ENCODE measurements around the gene FOXD4L3. TPM values are rescaled to one million over a fixed set of nuclear protein-coding genes. Genes with fewer than 3 reads are reported as not detected.
"Not testable (repeated sequence)": the region's sequence is repeated elsewhere in the genome, so short reads cannot be mapped to it uniquely, and the experiment has no call there.

FOXD4L3 gene
- total RNA-seq, 1 donor from 2014 or later: not detected

DNA sequence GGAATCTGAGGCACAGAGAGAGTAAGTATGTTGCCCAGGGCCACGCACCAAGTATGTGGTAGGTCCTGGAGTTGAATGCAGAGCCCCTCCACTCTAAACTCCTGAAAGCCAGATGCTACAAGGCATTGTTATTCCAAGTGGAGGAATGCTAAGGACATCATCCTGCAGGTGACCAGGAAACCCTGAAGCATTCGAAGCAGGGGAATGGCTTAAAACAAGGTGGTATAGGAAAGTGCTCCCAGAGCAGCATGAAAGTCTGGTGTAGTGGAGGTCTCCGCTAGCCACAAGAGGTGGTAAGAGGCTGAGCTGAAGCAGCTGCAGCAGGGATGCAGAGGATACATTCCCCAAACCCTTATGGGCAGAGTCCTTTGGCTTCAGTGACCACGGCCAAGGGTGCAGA is 26.4 kb downstream of the FOXD4L3 start:
- DNase-seq; H3K4me1 Mint-ChIP-seq; intact Hi-C loops (cut with micrococcal nuclease); ATAC-seq (ENCODE audit: low read depth); H3K9me3 Mint-ChIP-seq; POLR2A ChIA-PET; CTCF ChIA-PET; H3K27me3 Mint-ChIP-seq; H3K4me3 Mint-ChIP-seq; H3K27ac Mint-ChIP-seq; H3K36me3 Mint-ChIP-seq (ENCODE audit: low read depth): not testable (repeated sequence)

- H3K4me1 Mint-ChIP-seq; H3K9me3 Mint-ChIP-seq; H3K36me3 Mint-ChIP-seq (ENCODE audit: low read depth); intact Hi-C loops (cut with micrococcal nuclease); CTCF ChIA-PET; POLR2A ChIA-PET; ATAC-seq (ENCODE audit: low read depth); DNase-seq; H3K4me3 Mint-ChIP-seq; H3K27me3 Mint-ChIP-seq; H3K27ac Mint-ChIP-seq: not testable (repeated sequence)
Observed at GRCh38 chr9:68330531-68331173, 28.0 kb downstream of the FOXD4L3 start.

DNA sequence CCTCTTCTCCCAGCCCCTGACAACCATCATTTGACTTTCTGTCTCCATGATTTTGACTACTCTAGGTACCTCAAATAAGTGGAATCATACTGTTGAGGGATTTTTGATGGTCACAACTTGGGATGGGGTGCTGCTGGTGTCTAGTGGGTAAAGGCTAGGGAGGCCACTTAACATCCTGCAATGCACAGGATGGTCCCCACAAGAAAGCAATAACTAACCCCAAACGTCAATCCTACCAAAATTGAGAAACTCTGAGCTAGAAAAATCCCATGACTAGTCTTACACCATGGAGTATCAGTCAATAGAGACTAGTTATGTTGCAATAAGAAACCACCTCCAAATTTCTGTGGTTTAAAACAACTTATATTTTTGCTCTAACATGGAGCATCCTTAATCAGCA is 29.5 kb downstream of the FOXD4L3 start:
- DNase-seq; H3K36me3 Mint-ChIP-seq (ENCODE audit: low read depth); H3K27ac Mint-ChIP-seq; intact Hi-C loops (cut with micrococcal nuclease); H3K9me3 Mint-ChIP-seq; CTCF ChIA-PET; ATAC-seq (ENCODE audit: low read depth); H3K4me3 Mint-ChIP-seq; H3K27me3 Mint-ChIP-seq; POLR2A ChIA-PET; H3K4me1 Mint-ChIP-seq: not testable (repeated sequence)

DNA sequence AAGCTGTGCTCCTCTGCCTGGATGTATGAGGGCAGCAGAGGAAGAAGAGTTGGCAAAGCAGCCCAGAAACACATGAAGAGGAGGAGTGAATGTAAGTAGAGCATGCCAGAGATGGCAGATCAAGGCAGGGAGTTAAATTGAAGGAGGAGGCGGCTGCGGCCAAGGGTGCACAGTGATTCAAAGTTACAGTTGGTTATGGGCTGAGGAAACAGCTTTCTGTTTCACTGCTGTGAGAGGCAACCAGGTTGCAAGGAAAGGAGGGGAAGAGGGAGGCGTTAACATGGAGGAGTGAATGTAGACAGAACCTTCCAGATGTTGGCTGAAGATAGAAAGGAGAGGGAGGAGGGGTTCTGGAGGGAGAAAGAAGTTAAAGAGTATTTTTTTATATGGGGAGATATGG is 33.3 kb downstream of the FOXD4L3 start:
- DNase-seq; intact Hi-C loops (cut with micrococcal nuclease); H3K4me3 Mint-ChIP-seq; CTCF ChIA-PET; ATAC-seq (ENCODE audit: low read depth); POLR2A ChIA-PET; H3K27me3 Mint-ChIP-seq; H3K9me3 Mint-ChIP-seq; H3K36me3 Mint-ChIP-seq (ENCODE audit: low read depth); H3K27ac Mint-ChIP-seq; H3K4me1 Mint-ChIP-seq: not testable (repeated sequence)

DNA sequence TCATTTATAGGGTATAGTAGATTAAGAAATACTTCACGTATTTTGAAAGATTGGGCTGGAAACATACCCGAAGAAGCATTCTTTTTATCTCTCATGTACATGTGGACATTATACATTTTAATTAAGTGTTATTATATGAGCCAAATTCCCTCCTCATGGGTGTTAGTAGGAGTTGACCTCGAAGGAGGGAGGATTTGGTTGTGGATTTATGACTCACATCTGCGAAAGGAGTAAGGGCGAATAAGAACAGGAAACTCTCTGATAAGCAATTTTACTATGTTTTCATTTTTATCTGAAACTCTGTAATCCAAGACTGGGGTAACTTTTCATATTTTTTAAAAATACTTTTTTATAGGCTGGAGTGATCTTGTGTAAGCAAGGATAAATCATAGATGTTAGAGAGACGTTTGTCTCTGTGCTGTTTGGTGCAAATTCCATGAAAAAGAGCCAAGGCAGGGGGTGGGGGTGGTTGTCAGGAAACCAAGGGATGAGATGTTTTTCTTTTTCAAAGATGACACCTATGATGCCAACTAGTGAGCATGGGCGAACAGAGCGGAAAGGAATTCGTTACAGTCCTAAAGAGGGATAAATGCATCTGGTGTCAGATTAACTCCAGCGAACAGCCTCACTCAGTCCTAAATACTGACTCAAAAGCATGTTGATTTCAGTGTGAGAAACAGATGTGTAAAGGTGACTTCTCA is 34.1 kb downstream of the FOXD4L3 start:
- intact Hi-C loops (cut with micrococcal nuclease); H3K9me3 Mint-ChIP-seq; ATAC-seq (ENCODE audit: low read depth); H3K4me3 Mint-ChIP-seq; DNase-seq; H3K27ac Mint-ChIP-seq; H3K4me1 Mint-ChIP-seq; CTCF ChIA-PET; H3K27me3 Mint-ChIP-seq; POLR2A ChIA-PET; H3K36me3 Mint-ChIP-seq (ENCODE audit: low read depth): not testable (repeated sequence)

DNA sequence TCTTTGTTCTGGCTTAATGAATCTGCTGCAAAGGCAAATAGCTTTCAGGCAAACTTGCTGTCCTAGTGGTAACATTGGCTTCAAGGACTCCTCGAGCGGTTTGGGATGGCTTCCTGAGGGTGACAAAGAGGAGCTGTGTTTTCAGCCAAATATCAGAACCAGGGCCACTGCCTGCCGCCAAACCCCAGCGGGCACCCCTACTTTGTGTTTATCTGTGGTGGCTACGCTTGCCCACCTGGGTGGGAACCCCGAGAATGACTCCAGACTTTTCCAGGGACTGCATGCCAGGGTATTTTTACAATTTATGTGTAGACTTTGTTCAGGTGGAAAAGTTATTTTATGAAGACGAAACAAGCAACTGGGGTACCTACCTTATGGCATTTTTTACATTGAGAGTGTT is 35.3 kb downstream of the FOXD4L3 start:
- H3K27me3 Mint-ChIP-seq; H3K4me3 Mint-ChIP-seq; intact Hi-C loops (cut with micrococcal nuclease); ATAC-seq (ENCODE audit: low read depth); H3K27ac Mint-ChIP-seq; CTCF ChIA-PET; H3K4me1 Mint-ChIP-seq; H3K36me3 Mint-ChIP-seq (ENCODE audit: low read depth); H3K9me3 Mint-ChIP-seq; POLR2A ChIA-PET; DNase-seq: not testable (repeated sequence)

- not testable (repeated sequence) for H3K4me1 Mint-ChIP-seq; H3K4me3 Mint-ChIP-seq; H3K27ac Mint-ChIP-seq; H3K27me3 Mint-ChIP-seq; DNase-seq; H3K36me3 Mint-ChIP-seq (ENCODE audit: low read depth); H3K9me3 Mint-ChIP-seq
- POLR2A ChIA-PET: interaction anchor here (0.6 kb wide), 1 partner anchor 204 kb away, joined by 3 read pairs; no protein-coding TSS in a partner anchor
- peak; percentile 94 for ATAC-seq (ENCODE audit: low read depth)
- intact Hi-C loops (cut with micrococcal nuclease): loop anchor here (2.0 kb wide), 2 partner anchors 226 to 684 kb away; no protein-coding TSS in a partner anchor
- CTCF ChIA-PET: interaction anchor here (1.5 kb wide), 2 partner anchors 166 to 226 kb away, joined by 4 read pairs; no protein-coding TSS in a partner anchor
Observed at GRCh38 chr9:68342265-68343025, 39.8 kb downstream of the FOXD4L3 start.

- H3K27ac Mint-ChIP-seq; POLR2A ChIA-PET; H3K36me3 Mint-ChIP-seq (ENCODE audit: low read depth); H3K9me3 Mint-ChIP-seq; H3K4me3 Mint-ChIP-seq; H3K4me1 Mint-ChIP-seq; DNase-seq; ATAC-seq (ENCODE audit: low read depth); H3K27me3 Mint-ChIP-seq: not testable (repeated sequence)
- intact Hi-C loops (cut with micrococcal nuclease): loop anchor here (2.0 kb wide), 2 partner anchors 226 to 684 kb away; no protein-coding TSS in a partner anchor
- CTCF ChIA-PET: interaction anchor here (1.5 kb wide), 2 partner anchors 165 to 225 kb away, joined by 4 read pairs; no protein-coding TSS in a partner anchor
Observed at GRCh38 chr9:68343242-68343641, 40.6 kb downstream of the FOXD4L3 start.

- H3K27me3 Mint-ChIP-seq; H3K36me3 Mint-ChIP-seq (ENCODE audit: low read depth); H3K9me3 Mint-ChIP-seq; POLR2A ChIA-PET; H3K27ac Mint-ChIP-seq; H3K4me3 Mint-ChIP-seq; H3K4me1 Mint-ChIP-seq; DNase-seq; ATAC-seq (ENCODE audit: low read depth): not testable (repeated sequence)
- CTCF ChIA-PET: interaction anchor here (1.5 kb wide), 1 partner anchor 164 kb away, joined by 4 read pairs; no protein-coding TSS in a partner anchor
- intact Hi-C loops (cut with micrococcal nuclease): loop anchor here (2.0 kb wide), 2 partner anchors 225 to 683 kb away; no protein-coding TSS in a partner anchor
Observed at GRCh38 chr9:68343992-68344391, 41.3 kb downstream of the FOXD4L3 start.

DNA sequence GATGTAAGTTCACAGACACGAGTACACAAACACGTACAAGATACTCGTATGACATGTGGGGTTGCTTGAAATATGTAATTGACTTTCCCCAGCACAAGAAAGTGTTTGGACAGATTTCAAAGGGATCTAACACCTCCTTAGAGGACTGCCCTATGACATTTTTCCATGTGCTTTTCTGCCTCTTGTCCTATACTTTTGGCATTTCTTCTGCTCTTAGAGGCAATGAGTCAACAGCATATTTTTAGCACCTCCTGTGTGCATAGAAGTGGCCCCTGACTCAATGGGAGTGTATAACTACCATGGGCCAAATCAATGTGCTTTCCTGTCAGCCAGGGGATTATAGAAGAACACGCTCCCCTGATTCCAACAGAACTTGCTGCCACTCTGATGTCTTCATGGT is 49.0 kb downstream of the FOXD4L3 start:
- CTCF ChIA-PET; H3K36me3 Mint-ChIP-seq (ENCODE audit: low read depth); POLR2A ChIA-PET; H3K9me3 Mint-ChIP-seq; H3K4me3 Mint-ChIP-seq; intact Hi-C loops (cut with micrococcal nuclease); H3K4me1 Mint-ChIP-seq; H3K27ac Mint-ChIP-seq; DNase-seq; ATAC-seq (ENCODE audit: low read depth): not testable (repeated sequence)
- H3K27me3 Mint-ChIP-seq: peaks cover 10% of the 10 kb centered on the region

Measured in activated B cell treated with CpG ODN at 0.5 μM for 24 hours (primary cell).